Trophoblast cell (in vitro differentiated cells and primary cell): Measurements from ENCODE around the gene TMOD1.

Experiments
- DNase-seq, 2 donors: peaks; one replicate each; pipeline ENCODE4 v3.0.0-alpha.2; 2016
- H2AFZ ChIP-seq: 2 replicates; pipeline ENCODE4 v1.6.1; 2013; ENCODE audit warnings: low read length, moderate library complexity, mild to moderate bottlenecking; ENCODE audit not compliant: insufficient read depth, poor library complexity
- H2AK5ac ChIP-seq: 2 replicates; pipeline ENCODE4 v1.6.1; 2013; ENCODE audit warnings: mild to moderate bottlenecking, low read length
- H2BK120ac ChIP-seq: 2 replicates; pipeline ENCODE4 v1.6.1; 2013; ENCODE audit warnings: low read length, mild to moderate bottlenecking, moderate library complexity; ENCODE audit not compliant: insufficient read depth, poor library complexity
- H2BK12ac ChIP-seq: 2 replicates; pipeline ENCODE4 v1.6.1; 2013; ENCODE audit warnings: mild to moderate bottlenecking, low read length, moderate library complexity
- H2BK5ac ChIP-seq: 2 replicates; pipeline ENCODE4 v1.6.1; 2013; ENCODE audit warnings: low read length, low read depth, moderate library complexity, mild to moderate bottlenecking; ENCODE audit not compliant: poor library complexity
- H3K14ac ChIP-seq: 2 replicates; pipeline ENCODE4 v1.6.1; 2013; ENCODE audit warnings: mild to moderate bottlenecking, low read length
- H3K18ac ChIP-seq: 2 replicates; pipeline ENCODE4 v1.6.1; 2013; ENCODE audit warnings: mild to moderate bottlenecking, low read length
- H3K23ac ChIP-seq: 2 replicates; pipeline ENCODE4 v1.6.1; 2013; ENCODE audit warnings: low read length
- H3K27ac ChIP-seq: 2 replicates; pipeline ENCODE4 v1.5.1; 2013; ENCODE audit warnings: low read depth, mild to moderate bottlenecking, inconsistent platforms, low read length, moderate library complexity
- H3K27me3 ChIP-seq: 2 replicates; pipeline ENCODE4 v1.6.1; 2013; ENCODE audit warnings: inconsistent platforms, mild to moderate bottlenecking, low read length, moderate library complexity; ENCODE audit not compliant: insufficient read depth
- H3K36me3 ChIP-seq, 2 experiments: 1 replicate in 1 of 2; 2 replicates in 1 of 2; pipeline ENCODE4 v1.6.1; 2013; ENCODE audit warnings: low read length in 2 of 2, mild to moderate bottlenecking in 2 of 2, moderate library complexity in 1 of 2; ENCODE audit not compliant: insufficient read depth in 2 of 2, control insufficient read depth in 1 of 2
- H3K4ac ChIP-seq: 2 replicates; pipeline ENCODE4 v1.6.1; 2013; ENCODE audit warnings: low read depth, mild to moderate bottlenecking, low read length, moderate library complexity
- H3K4me1 ChIP-seq, 2 experiments: 1 replicate in 1 of 2; 2 replicates in 1 of 2; pipeline ENCODE4 v1.6.1; 2013; ENCODE audit warnings: low read length in 2 of 2, mild to moderate bottlenecking in 2 of 2, moderate library complexity in 1 of 2; ENCODE audit not compliant: insufficient read depth in 2 of 2, control insufficient read depth in 1 of 2
- H3K4me2 ChIP-seq: 2 replicates; pipeline ENCODE4 v1.6.1; 2013; ENCODE audit warnings: inconsistent platforms, mild to moderate bottlenecking, low read length, moderate library complexity
- H3K4me3 ChIP-seq: 2 replicates; pipeline ENCODE4 v1.5.1; 2013; ENCODE audit warnings: mild to moderate bottlenecking, low read depth, low read length, inconsistent platforms
- H3K79me1 ChIP-seq: one replicate; pipeline ENCODE4 v1.6.1; 2013; ENCODE audit warnings: low read length
- H3K79me2 ChIP-seq: 2 replicates; pipeline ENCODE4 v1.6.1; 2013; ENCODE audit warnings: low read length, mild to moderate bottlenecking; ENCODE audit not compliant: control insufficient read depth, insufficient read depth, poor library complexity
- H3K9ac ChIP-seq: 2 replicates; pipeline ENCODE4 v1.6.1; 2013; ENCODE audit warnings: mild to moderate bottlenecking, low read length
- H3K9me3 ChIP-seq: 2 replicates; pipeline ENCODE4 v1.6.1; 2013; ENCODE audit warnings: low read depth, mild to moderate bottlenecking, control low read depth, inconsistent platforms, low read length; ENCODE audit not compliant: insufficient read depth
- H4K12ac ChIP-seq: 2 replicates; pipeline ENCODE4 v1.6.1; 2013; ENCODE audit warnings: low read depth, mild to moderate bottlenecking, low read length, moderate library complexity
- H4K8ac ChIP-seq: 2 replicates; pipeline ENCODE4 v1.6.1; 2013; ENCODE audit warnings: low read depth, mild to moderate bottlenecking, low read length, moderate library complexity
- H4K91ac ChIP-seq: one replicate; pipeline ENCODE4 v1.6.1; 2013; ENCODE audit warnings: low read depth, mild to moderate bottlenecking, low read length, moderate library complexity
- WGBS: extraction: QIAGEN DNeasy Blood & Tissue Kit; methylation state at CpG from one replicate; pipeline ENCODE4 v1.1.7; 2013; ENCODE audit warnings: missing lambda C conversion rate; ENCODE audit not compliant: insufficient read length, insufficient coverage; ENCODE audit errors: extremely low coverage; 5-methylcytosine and 5-hydroxymethylcytosine counted together

The TMOD1 gene

DNA sequence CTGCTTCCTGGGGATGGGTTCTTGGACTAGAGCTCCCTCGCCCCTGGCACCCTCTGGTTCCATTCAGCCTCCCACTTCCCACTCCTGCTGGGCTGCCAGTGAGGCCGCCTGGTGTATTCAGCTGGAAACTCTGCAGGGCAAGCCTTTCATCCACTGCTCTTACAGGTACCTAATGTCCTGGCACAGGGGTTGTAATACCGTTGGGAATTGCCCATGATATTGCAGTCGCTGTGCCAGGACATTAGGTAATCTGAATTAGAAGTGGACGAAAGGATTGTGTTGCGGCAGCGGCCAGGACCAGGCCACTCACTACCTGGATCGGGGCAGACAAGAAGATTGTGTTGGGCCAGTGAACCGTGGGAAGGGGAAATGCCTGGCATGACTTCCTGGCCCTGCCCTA, 13.1 kb downstream of the TMOD1 start:
- Histone ChIP-seq H2AK5ac (no peak overlapping the region), H3K4me3 (no peak overlapping the region), H3K4ac (no peak overlapping the region), H3K18ac (no peak overlapping the region), H4K8ac (no peak overlapping the region), H2BK120ac (no peak overlapping the region), H2BK12ac (no peak overlapping the region), H3K4me2 (no peak overlapping the region), H3K36me3 (no peaks in the 10 kb centered on the region), H4K12ac (no peak overlapping the region), H2BK5ac (no peak overlapping the region), H3K9ac (no peak overlapping the region), H3K9me3 (peaks cover 2% of the 10 kb centered on the region), H3K4me1 (peaks cover 0 to 3% of the 10 kb centered on the region in 2 experiments), H3K23ac (no peak overlapping the region), H3K14ac (no peak overlapping the region), H3K27ac (no peak overlapping the region), H3K27me3 (no peaks in the 10 kb centered on the region), H2AFZ (no peak overlapping the region), H3K79me1 (no peaks in the 10 kb centered on the region), H4K91ac (no peak overlapping the region), H3K79me2 (no peaks in the 10 kb centered on the region)
- WGBS = no CpG with 5 or more reads among the region's 9 CpGs
- DNase-seq = no peak

DNA sequence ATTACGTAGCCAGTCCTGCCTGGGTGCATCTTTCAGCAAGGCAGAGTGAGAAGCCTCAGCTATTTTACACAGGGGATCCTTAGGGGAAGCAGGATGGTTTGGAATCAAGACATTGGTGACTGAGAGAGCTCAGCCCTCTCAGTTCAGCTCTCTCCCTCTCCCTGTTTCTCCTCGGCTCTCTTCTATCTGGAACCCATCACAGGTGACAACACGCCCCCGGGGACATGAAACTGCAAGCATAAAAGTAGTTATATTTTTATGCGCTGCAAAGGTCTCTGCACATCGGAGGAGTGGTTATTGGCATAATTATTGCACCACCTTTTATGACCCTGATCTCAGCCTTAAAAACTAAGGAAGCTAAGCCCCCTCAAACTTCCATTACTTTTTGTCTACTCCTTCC, 14.2 kb downstream of the TMOD1 start:
- no CpG with 5 or more reads among the region's 6 CpGs for WGBS
- Histone ChIP-seq H2AFZ (no peak overlapping the region), H3K27me3 (no peaks in the 10 kb centered on the region), H3K9ac (no peak overlapping the region), H3K79me2 (no peaks in the 10 kb centered on the region), H4K12ac (no peak overlapping the region), H2BK5ac (no peak overlapping the region), H2BK120ac (no peak overlapping the region), H3K14ac (no peak overlapping the region), H4K8ac (no peak overlapping the region), H3K4me2 (no peak overlapping the region), H2AK5ac (no peak overlapping the region), H3K27ac (no peak overlapping the region), H3K4ac (no peak overlapping the region), H3K4me1 (peaks cover 0 to 3% of the 10 kb centered on the region in 2 experiments), H3K23ac (no peak overlapping the region), H2BK12ac (no peak overlapping the region), H3K36me3 (no peaks in the 10 kb centered on the region), H3K4me3 (no peak overlapping the region), H3K9me3 (peaks cover 2% of the 10 kb centered on the region), H4K91ac (no peak overlapping the region), H3K79me1 (no peaks in the 10 kb centered on the region), H3K18ac (no peak overlapping the region)
- no peak for DNase-seq

DNA sequence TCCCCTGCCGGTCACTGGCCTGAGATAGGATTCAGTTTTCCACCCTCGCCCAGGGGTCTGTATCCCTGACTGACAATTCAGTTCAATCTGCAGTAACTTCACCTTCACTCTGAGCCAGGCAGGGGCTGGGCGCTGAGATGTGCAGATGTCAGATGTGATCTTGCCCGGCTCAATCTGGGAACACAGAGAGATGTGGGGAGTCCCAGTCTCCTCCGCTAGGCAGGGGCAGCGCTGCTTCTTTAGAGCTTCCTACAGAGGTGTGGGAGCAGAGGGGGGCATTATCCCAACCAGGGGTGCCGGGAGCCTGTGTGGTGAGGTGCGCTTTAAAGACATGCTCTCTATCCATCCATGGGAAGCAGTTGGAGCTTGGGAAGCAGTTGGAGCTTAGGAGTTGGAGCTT, 14.6 kb downstream of the TMOD1 start:
- no peak for DNase-seq
- H3K14ac ChIP-seq = no peak overlapping the region
- no peak overlapping the region for H3K18ac ChIP-seq
- H3K79me2 ChIP-seq = no peaks in the 10 kb centered on the region
- no peaks in the 10 kb centered on the region for H3K79me1 ChIP-seq
- H2AFZ ChIP-seq = no peak overlapping the region
- H2BK120ac ChIP-seq = no peak overlapping the region
- H3K4me3 ChIP-seq = no peak overlapping the region
- no CpG with 5 or more reads among the region's 8 CpGs for WGBS
- H2BK12ac ChIP-seq = no peak overlapping the region
- no peak overlapping the region for H4K91ac ChIP-seq
- no peak overlapping the region for H2AK5ac ChIP-seq
- no peak overlapping the region for H2BK5ac ChIP-seq
- H3K4me1 ChIP-seq = peaks cover 0 to 3% of the 10 kb centered on the region in 2 experiments
- H3K27me3 ChIP-seq = no peaks in the 10 kb centered on the region
- no peak overlapping the region for H3K27ac ChIP-seq
- H4K12ac ChIP-seq = no peak overlapping the region
- H3K4ac ChIP-seq = no peak overlapping the region
- no peak overlapping the region for H3K23ac ChIP-seq
- no peak overlapping the region for H3K9ac ChIP-seq
- peaks cover 2% of the 10 kb centered on the region for H3K9me3 ChIP-seq
- no peaks in the 10 kb centered on the region for H3K36me3 ChIP-seq
- H3K4me2 ChIP-seq = no peak overlapping the region
- H4K8ac ChIP-seq = no peak overlapping the region

DNA sequence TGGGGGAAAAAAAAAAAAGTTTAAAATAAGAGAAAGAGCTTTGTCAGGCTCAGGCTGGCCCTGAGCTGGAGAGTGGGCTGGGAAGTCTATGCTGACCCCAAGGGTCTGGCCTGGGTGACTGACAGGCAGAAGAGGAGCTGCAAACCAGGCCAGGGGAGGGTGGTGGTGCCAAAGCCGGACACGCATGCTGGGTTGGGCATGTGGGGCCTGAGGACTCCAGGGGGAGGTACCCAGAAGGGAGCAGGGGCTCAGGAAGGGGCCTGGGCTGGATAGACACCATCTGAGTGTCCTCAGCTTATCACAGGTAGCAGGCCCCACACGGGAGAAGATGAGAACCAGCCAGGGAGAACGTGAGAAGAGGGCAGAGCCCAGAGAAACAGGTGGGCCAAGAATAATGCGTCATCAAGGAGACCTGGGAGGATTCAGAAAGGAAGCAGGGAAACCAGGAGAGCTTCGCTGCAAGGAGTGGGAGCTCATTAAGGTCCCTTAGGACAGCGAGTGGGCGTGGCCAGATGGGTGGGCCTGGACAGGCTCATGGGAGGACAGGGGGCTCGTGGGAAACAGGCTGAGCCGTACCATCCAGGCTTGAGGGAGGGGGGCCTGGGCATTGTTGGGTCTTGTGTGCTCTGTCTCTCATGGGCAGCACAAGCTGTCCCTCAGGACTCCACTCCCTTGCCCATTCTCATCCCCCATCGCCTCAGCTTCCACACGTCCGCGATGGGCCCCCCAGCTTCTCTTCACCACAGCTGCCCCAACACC, 16.0 kb downstream of the TMOD1 start:
- Histone ChIP-seq H3K27me3 (no peaks in the 10 kb centered on the region), H2BK5ac (no peak overlapping the region), H3K4me3 (no peak overlapping the region), H3K18ac (no peak overlapping the region), H2AK5ac (no peak overlapping the region), H3K9ac (no peak overlapping the region), H3K27ac (no peak overlapping the region), H3K36me3 (no peaks in the 10 kb centered on the region), H3K4ac (no peak overlapping the region), H3K4me1 (peaks cover 0 to 3% of the 10 kb centered on the region in 2 experiments), H3K23ac (no peak overlapping the region), H4K91ac (no peak overlapping the region), H3K4me2 (no peak overlapping the region), H2AFZ (no peak overlapping the region), H3K79me2 (no peaks in the 10 kb centered on the region), H3K14ac (no peak overlapping the region), H4K12ac (no peak overlapping the region), H2BK120ac (no peak overlapping the region), H3K9me3 (no peaks in the 10 kb centered on the region), H4K8ac (no peak overlapping the region), H3K79me1 (no peaks in the 10 kb centered on the region), H2BK12ac (no peak overlapping the region)
- no CpG with 5 or more reads among the region's 14 CpGs for WGBS
- no peak for DNase-seq
